Trophoblast cell (in vitro differentiated cells and primary cell): Measurements from ENCODE around the gene FAM111B.
"Not testable (repeated sequence)": the region's sequence is repeated elsewhere in the genome, so short reads cannot be mapped to it uniquely, and the experiment has no call there.

Source experiments
- DNase-seq, 2 donors: peaks; one replicate each; pipeline ENCODE4 v3.0.0-alpha.2; 2016
- H2AFZ ChIP-seq: 2 replicates; pipeline ENCODE4 v1.6.1; 2013; ENCODE audit warnings: low read length, moderate library complexity, mild to moderate bottlenecking; ENCODE audit not compliant: insufficient read depth, poor library complexity
- H2AK5ac ChIP-seq: 2 replicates; pipeline ENCODE4 v1.6.1; 2013; ENCODE audit warnings: mild to moderate bottlenecking, low read length
- H2BK120ac ChIP-seq: 2 replicates; pipeline ENCODE4 v1.6.1; 2013; ENCODE audit warnings: low read length, mild to moderate bottlenecking, moderate library complexity; ENCODE audit not compliant: insufficient read depth, poor library complexity
- H2BK12ac ChIP-seq: 2 replicates; pipeline ENCODE4 v1.6.1; 2013; ENCODE audit warnings: mild to moderate bottlenecking, low read length, moderate library complexity
- H2BK5ac ChIP-seq: 2 replicates; pipeline ENCODE4 v1.6.1; 2013; ENCODE audit warnings: low read length, low read depth, moderate library complexity, mild to moderate bottlenecking; ENCODE audit not compliant: poor library complexity
- H3K14ac ChIP-seq: 2 replicates; pipeline ENCODE4 v1.6.1; 2013; ENCODE audit warnings: mild to moderate bottlenecking, low read length
- H3K18ac ChIP-seq: 2 replicates; pipeline ENCODE4 v1.6.1; 2013; ENCODE audit warnings: mild to moderate bottlenecking, low read length
- H3K23ac ChIP-seq: 2 replicates; pipeline ENCODE4 v1.6.1; 2013; ENCODE audit warnings: low read length
- H3K27ac ChIP-seq: 2 replicates; pipeline ENCODE4 v1.5.1; 2013; ENCODE audit warnings: low read depth, mild to moderate bottlenecking, inconsistent platforms, low read length, moderate library complexity
- H3K27me3 ChIP-seq: 2 replicates; pipeline ENCODE4 v1.6.1; 2013; ENCODE audit warnings: inconsistent platforms, mild to moderate bottlenecking, low read length, moderate library complexity; ENCODE audit not compliant: insufficient read depth
- H3K36me3 ChIP-seq, 2 experiments: 1 replicate in 1 of 2; 2 replicates in 1 of 2; pipeline ENCODE4 v1.6.1; 2013; ENCODE audit warnings: low read length in 2 of 2, mild to moderate bottlenecking in 2 of 2, moderate library complexity in 1 of 2; ENCODE audit not compliant: insufficient read depth in 2 of 2, control insufficient read depth in 1 of 2
- H3K4ac ChIP-seq: 2 replicates; pipeline ENCODE4 v1.6.1; 2013; ENCODE audit warnings: low read depth, mild to moderate bottlenecking, low read length, moderate library complexity
- H3K4me1 ChIP-seq, 2 experiments: 1 replicate in 1 of 2; 2 replicates in 1 of 2; pipeline ENCODE4 v1.6.1; 2013; ENCODE audit warnings: low read length in 2 of 2, mild to moderate bottlenecking in 2 of 2, moderate library complexity in 1 of 2; ENCODE audit not compliant: insufficient read depth in 2 of 2, control insufficient read depth in 1 of 2
- H3K4me2 ChIP-seq: 2 replicates; pipeline ENCODE4 v1.6.1; 2013; ENCODE audit warnings: inconsistent platforms, mild to moderate bottlenecking, low read length, moderate library complexity
- H3K4me3 ChIP-seq: 2 replicates; pipeline ENCODE4 v1.5.1; 2013; ENCODE audit warnings: mild to moderate bottlenecking, low read depth, low read length, inconsistent platforms
- H3K79me1 ChIP-seq: one replicate; pipeline ENCODE4 v1.6.1; 2013; ENCODE audit warnings: low read length
- H3K79me2 ChIP-seq: 2 replicates; pipeline ENCODE4 v1.6.1; 2013; ENCODE audit warnings: low read length, mild to moderate bottlenecking; ENCODE audit not compliant: control insufficient read depth, insufficient read depth, poor library complexity
- H3K9ac ChIP-seq: 2 replicates; pipeline ENCODE4 v1.6.1; 2013; ENCODE audit warnings: mild to moderate bottlenecking, low read length
- H3K9me3 ChIP-seq: 2 replicates; pipeline ENCODE4 v1.6.1; 2013; ENCODE audit warnings: low read depth, mild to moderate bottlenecking, control low read depth, inconsistent platforms, low read length; ENCODE audit not compliant: insufficient read depth
- H4K12ac ChIP-seq: 2 replicates; pipeline ENCODE4 v1.6.1; 2013; ENCODE audit warnings: low read depth, mild to moderate bottlenecking, low read length, moderate library complexity
- H4K8ac ChIP-seq: 2 replicates; pipeline ENCODE4 v1.6.1; 2013; ENCODE audit warnings: low read depth, mild to moderate bottlenecking, low read length, moderate library complexity
- H4K91ac ChIP-seq: one replicate; pipeline ENCODE4 v1.6.1; 2013; ENCODE audit warnings: low read depth, mild to moderate bottlenecking, low read length, moderate library complexity
- WGBS: extraction: QIAGEN DNeasy Blood & Tissue Kit; methylation state at CpG from one replicate; pipeline ENCODE4 v1.1.7; 2013; ENCODE audit warnings: missing lambda C conversion rate; ENCODE audit not compliant: insufficient read length, insufficient coverage; ENCODE audit errors: extremely low coverage; 5-methylcytosine and 5-hydroxymethylcytosine counted together

FAM111B gene

GRCh38 chr11:59107721-59108120, 684 bp downstream of the FAM111B start:
- not testable (repeated sequence) for H2BK12ac ChIP-seq, H4K12ac ChIP-seq, H3K14ac ChIP-seq, H2AK5ac ChIP-seq, H2BK120ac ChIP-seq, H3K27me3 ChIP-seq, H3K18ac ChIP-seq, H3K4ac ChIP-seq, H3K79me2 ChIP-seq, H2BK5ac ChIP-seq, H3K79me1 ChIP-seq, H4K91ac ChIP-seq, H3K4me1 ChIP-seq, H2AFZ ChIP-seq, DNase-seq, H3K27ac ChIP-seq, H4K8ac ChIP-seq, H3K36me3 ChIP-seq, H3K9me3 ChIP-seq
- Histone ChIP-seq H3K4me2 (peak overlapping the region; percentile 97), H3K9ac (peak overlapping the region; percentile 60), H3K4me3 (peak overlapping the region; percentile 73), H3K23ac (peak overlapping the region; percentile 10)
- no CpG with 5 or more reads among the region's 10 CpGs for WGBS

- no peak overlapping the region for H4K91ac ChIP-seq
- H2BK120ac ChIP-seq: no peak overlapping the region
- H3K79me2 ChIP-seq: no peaks in the 10 kb centered on the region
- no peak overlapping the region for H3K4me3 ChIP-seq
- H3K79me1 ChIP-seq: no peaks in the 10 kb centered on the region
- H3K4me1 ChIP-seq: peaks cover 5 to 6% of the 10 kb centered on the region in 2 experiments
- peaks cover 1% of the 10 kb centered on the region for H3K9me3 ChIP-seq
- H3K18ac ChIP-seq: no peak overlapping the region
- no CpG with 5 or more reads among the region's 2 CpGs for WGBS
- H3K23ac ChIP-seq: no peak overlapping the region
- no peak for DNase-seq
- no peak overlapping the region for H2AFZ ChIP-seq
- peaks cover 3 to 4% of the 10 kb centered on the region in 2 experiments for H3K36me3 ChIP-seq
- H3K14ac ChIP-seq: no peak overlapping the region
- H3K9ac ChIP-seq: no peak overlapping the region
- no peak overlapping the region for H3K4ac ChIP-seq
- no peak overlapping the region for H2BK5ac ChIP-seq
- no peak overlapping the region for H2BK12ac ChIP-seq
- no peak overlapping the region for H3K27ac ChIP-seq
- no peak overlapping the region for H2AK5ac ChIP-seq
- H3K27me3 ChIP-seq: no peaks in the 10 kb centered on the region
- H4K12ac ChIP-seq: no peak overlapping the region
- H3K4me2 ChIP-seq: no peak overlapping the region
- no peak overlapping the region for H4K8ac ChIP-seq
Observed at GRCh38 chr11:59112494-59112893, 5.5 kb downstream of the FAM111B start.

GRCh38 chr11:59114344-59114743, 7.3 kb downstream of the FAM111B start:
- Histone ChIP-seq H3K4me1 (peaks cover 2 to 4% of the 10 kb centered on the region in 2 experiments), H3K9ac (no peak overlapping the region), H3K4ac (no peak overlapping the region), H3K79me1 (no peaks in the 10 kb centered on the region), H2AFZ (no peak overlapping the region), H3K27me3 (no peaks in the 10 kb centered on the region), H2BK5ac (no peak overlapping the region), H2BK12ac (no peak overlapping the region), H2BK120ac (no peak overlapping the region), H3K14ac (no peak overlapping the region), H4K91ac (no peak overlapping the region), H2AK5ac (no peak overlapping the region), H3K9me3 (peaks cover 4% of the 10 kb centered on the region), H4K12ac (no peak overlapping the region), H4K8ac (no peak overlapping the region), H3K79me2 (no peaks in the 10 kb centered on the region), H3K36me3 (peaks cover 3 to 7% of the 10 kb centered on the region in 2 experiments), H3K4me2 (no peak overlapping the region), H3K27ac (no peak overlapping the region), H3K18ac (no peak overlapping the region), H3K23ac (no peak overlapping the region), H3K4me3 (no peak overlapping the region)
- WGBS: no CpG with 5 or more reads among the region's 3 CpGs
- DNase-seq: no peak

- Histone ChIP-seq H2BK120ac (no peak overlapping the region), H2AK5ac (no peak overlapping the region), H3K79me2 (no peaks in the 10 kb centered on the region), H3K79me1 (no peaks in the 10 kb centered on the region), H3K18ac (no peak overlapping the region), H4K12ac (no peak overlapping the region), H3K14ac (no peak overlapping the region), H3K4me2 (no peak overlapping the region), H2BK12ac (no peak overlapping the region), H2AFZ (no peak overlapping the region), H3K4me3 (no peak overlapping the region), H4K8ac (no peak overlapping the region), H3K4me1 (peaks cover 2 to 4% of the 10 kb centered on the region in 2 experiments), H3K23ac (no peak overlapping the region), H3K27me3 (no peaks in the 10 kb centered on the region), H3K27ac (no peak overlapping the region), H3K36me3 (peaks cover 3 to 7% of the 10 kb centered on the region in 2 experiments), H3K9me3 (peaks cover 4% of the 10 kb centered on the region), H2BK5ac (no peak overlapping the region), H3K4ac (no peak overlapping the region), H4K91ac (no peak overlapping the region), H3K9ac (no peak overlapping the region)
- no peak for DNase-seq
- WGBS: no CpG with 5 or more reads among the region's 1 CpG
Observed at GRCh38 chr11:59115553-59115952, 8.5 kb downstream of the FAM111B start.
